ENCODE results near the gene M1AP. TPM values are rescaled to one million over a fixed set of nuclear protein-coding genes. Genes with fewer than 3 reads are reported as not detected.
A peak's percentile ranks its signal among the peaks of the same experiment; 100 is the strongest.

M1AP gene
- total and polyA plus RNA-seq, 2 of the 4 experiments (the other 2 are of a cell fraction), result 0.03 TPM; not detected in 1

GRCh38 chr2:74583504-74583903, 64.6 kb downstream of the M1AP start:
- Histone ChIP-seq H2BK20ac (ENCODE audit: low read depth, low read length) (peak overlapping the region; percentile 95), H3K56ac (ENCODE audit: extremely low read depth, insufficient read depth, low read length) (peak overlapping the region; percentile 47; the same call in 1 of the 2 replicates), H3K27ac (ENCODE audit: insufficient read depth, low read length) (peak overlapping the region; percentile 97), H3K4me3 (ENCODE audit: insufficient read depth, low read depth, low read length) (no peak overlapping the region), H3K9ac (ENCODE audit: low read depth, low read length) (no peak overlapping the region), H4K8ac (ENCODE audit: low read depth in 2 of 2, low read length in 2 of 2) (peak overlapping the region; percentile 80), H2AFZ (replicated peaks; ENCODE audit: low read length, poor library complexity) (peak overlapping the region; percentile 85), H3K27me3 (ENCODE audit: control insufficient read depth, insufficient read depth, low read length) (no peaks in the 10 kb centered on the region), H3K14ac (replicated peaks; ENCODE audit: low read depth, low read length) (peak overlapping the region; percentile 89), H4K20me1 (ENCODE audit: insufficient read depth, low read length) (no peaks in the 10 kb centered on the region), H3K79me1 (ENCODE audit: low read depth in 1 of 2, low read length in 2 of 2) (no peaks in the 10 kb centered on the region), H3K9me3 (ENCODE audit: control insufficient read depth, insufficient read depth, low read length) (no peaks in the 10 kb centered on the region), H2AK9ac (replicated peaks; ENCODE audit: low read depth, low read length, poor library complexity) (no peak overlapping the region), H3K4ac (ENCODE audit: low read depth, low read length) (peak overlapping the region; percentile 89), H4K91ac (ENCODE audit: insufficient read depth, low read depth, low read length) (peak overlapping the region; percentile 80), H2BK5ac (ENCODE audit: low read depth, low read length, poor library complexity, severe bottlenecking) (peak overlapping the region; percentile 77), H3K4me2 (ENCODE audit: low read depth, low read length) (peak overlapping the region; percentile 25; the same call in 1 of the 2 replicates), H3K36me3 (ENCODE audit: control insufficient read depth, insufficient read depth, low read length) (no peaks in the 10 kb centered on the region), H4K5ac (ENCODE audit: low read depth, low read length) (peak overlapping the region; percentile 37; the same call in 1 of the 2 replicates), H3K9me1 (ENCODE audit: insufficient read depth, low read length) (peaks cover 7% of the 10 kb centered on the region), H2AK5ac (ENCODE audit: low read depth, low read length) (peak overlapping the region; percentile 96), H3K18ac (ENCODE audit: low read depth, low read length) (peak overlapping the region; percentile 62), H3K23ac (ENCODE audit: low read depth, low read length) (0 out of 2 replicates have a peak overlapping the region, but pooled peaks have one; percentile 10), H2BK15ac (ENCODE audit: low read depth, low read length) (peak overlapping the region; percentile 94; the same call in 2 of the 3 replicates), H2BK120ac (ENCODE audit: low read depth, low read length) (peak overlapping the region; percentile 43), H3K4me1 (ENCODE audit: control insufficient read depth, insufficient read depth, low read length) (peaks cover 11% of the 10 kb centered on the region)
- ATAC-seq (ENCODE audit: low read depth) (peak; percentile 59), DNase-seq (peak; percentile 58)
- TF ChIP-seq FOS (IDR thresholded peaks at IDR 0.05; ENCODE audit: low read depth, low read length) (peak; percentile 77), ELK1 (IDR thresholded peaks at IDR 0.05; ENCODE audit: borderline replicate concordance, low read depth, low read length) (no peak), MAFK (IDR thresholded peaks at IDR 0.05; ENCODE audit: low read depth, low read length) (no peak), RFX5 (IDR thresholded peaks at IDR 0.05; ENCODE audit: low read depth, low read length) (no peak), CTCF (conservative IDR thresholded peaks at IDR 0.05; ENCODE audit: low read depth, low read length) (no peak), RAD21 (IDR thresholded peaks at IDR 0.05; ENCODE audit: low read length) (no peak), CEBPB (IDR thresholded peaks at IDR 0.05; ENCODE audit: low read depth, low read length) (no peak), RCOR1 (IDR thresholded peaks at IDR 0.05; ENCODE audit: insufficient replicate concordance, low read length) (no peak)
- POLR2A ChIA-PET (ENCODE audit: unreplicated experiment), result interaction anchor here (0.7 to 1.2 kb wide), 2 partner anchors 29 to 70 kb away, joined by 3 to 19 read pairs; partner anchors contain the start of gene SEMA4F
- CTCF ChIA-PET, result interaction anchor here (0.8 to 0.9 kb wide), 2 partner anchors 93 to 405 kb away, joined by 3 to 4 read pairs; partner anchors contain the start of gene MOB1A
- no TSS peak for BruUV-seq (replicated peaks)
- intact Hi-C loops (cut with micrococcal nuclease) (no loop called here), dilution Hi-C loops (cut with HindIII; ENCODE audit: low sequenced_read_pairs, unreplicated experiment) (no loop called here), in situ Hi-C loops (cut with MboI; ENCODE audit: low sequenced_read_pairs) (no loop called here)
